Measurements from ENCODE around the gene IGFBP5.

- TF ChIP-seq CTCF (IDR thresholded peaks at IDR 0.05) (no peak), PBX3 (IDR thresholded peaks at IDR 0.05) (no peak), TEAD4 (IDR thresholded peaks at IDR 0.05; ENCODE audit: borderline replicate concordance, insufficient read depth) (no peak), REST (IDR thresholded peaks at IDR 0.05; ENCODE audit: low read depth, low read length) (no peak), GABPA (IDR thresholded peaks at IDR 0.05; ENCODE audit: low read depth) (no peak), MXI1 (IDR thresholded peaks at IDR 0.05; ENCODE audit: low read depth, low read length) (no peak), ZBTB33 (IDR thresholded peaks at IDR 0.05; ENCODE audit: borderline replicate concordance, low read depth) (no peak), SMC3 (IDR thresholded peaks at IDR 0.05; ENCODE audit: low read depth, low read length) (no peak)
These were observed 9.9 kb downstream of the IGFBP5 start for GRCh38 chr2:216685327-216685875.
